A172 (cell line): ENCODE data around the gene WASHC2A. TPM values are rescaled to one million over a fixed set of nuclear protein-coding genes. Genes with fewer than 3 reads are reported as not detected.
A peak's percentile ranks its signal among the peaks of the same experiment; 100 is the strongest.
"Not testable (repeated sequence)": the region's sequence is repeated elsewhere in the genome, so short reads cannot be mapped to it uniquely, and the experiment has no call there.

ENCODE experiments used
- DNase-seq: peaks from one replicate; pipeline ENCODE4 v3.0.0-alpha.2; 2015; ENCODE audit warnings: low spot score
- total RNA-seq: library from RNA; depleted of rRNA; stranded (reverse); fragments of >200 nt; shearing (Covaris generic); gene quantifications from 2 replicates; pipeline ENCODE4 v1.2.3, GENCODE V29; 2014; rRNA removed

Gene WASHC2A, protein sequence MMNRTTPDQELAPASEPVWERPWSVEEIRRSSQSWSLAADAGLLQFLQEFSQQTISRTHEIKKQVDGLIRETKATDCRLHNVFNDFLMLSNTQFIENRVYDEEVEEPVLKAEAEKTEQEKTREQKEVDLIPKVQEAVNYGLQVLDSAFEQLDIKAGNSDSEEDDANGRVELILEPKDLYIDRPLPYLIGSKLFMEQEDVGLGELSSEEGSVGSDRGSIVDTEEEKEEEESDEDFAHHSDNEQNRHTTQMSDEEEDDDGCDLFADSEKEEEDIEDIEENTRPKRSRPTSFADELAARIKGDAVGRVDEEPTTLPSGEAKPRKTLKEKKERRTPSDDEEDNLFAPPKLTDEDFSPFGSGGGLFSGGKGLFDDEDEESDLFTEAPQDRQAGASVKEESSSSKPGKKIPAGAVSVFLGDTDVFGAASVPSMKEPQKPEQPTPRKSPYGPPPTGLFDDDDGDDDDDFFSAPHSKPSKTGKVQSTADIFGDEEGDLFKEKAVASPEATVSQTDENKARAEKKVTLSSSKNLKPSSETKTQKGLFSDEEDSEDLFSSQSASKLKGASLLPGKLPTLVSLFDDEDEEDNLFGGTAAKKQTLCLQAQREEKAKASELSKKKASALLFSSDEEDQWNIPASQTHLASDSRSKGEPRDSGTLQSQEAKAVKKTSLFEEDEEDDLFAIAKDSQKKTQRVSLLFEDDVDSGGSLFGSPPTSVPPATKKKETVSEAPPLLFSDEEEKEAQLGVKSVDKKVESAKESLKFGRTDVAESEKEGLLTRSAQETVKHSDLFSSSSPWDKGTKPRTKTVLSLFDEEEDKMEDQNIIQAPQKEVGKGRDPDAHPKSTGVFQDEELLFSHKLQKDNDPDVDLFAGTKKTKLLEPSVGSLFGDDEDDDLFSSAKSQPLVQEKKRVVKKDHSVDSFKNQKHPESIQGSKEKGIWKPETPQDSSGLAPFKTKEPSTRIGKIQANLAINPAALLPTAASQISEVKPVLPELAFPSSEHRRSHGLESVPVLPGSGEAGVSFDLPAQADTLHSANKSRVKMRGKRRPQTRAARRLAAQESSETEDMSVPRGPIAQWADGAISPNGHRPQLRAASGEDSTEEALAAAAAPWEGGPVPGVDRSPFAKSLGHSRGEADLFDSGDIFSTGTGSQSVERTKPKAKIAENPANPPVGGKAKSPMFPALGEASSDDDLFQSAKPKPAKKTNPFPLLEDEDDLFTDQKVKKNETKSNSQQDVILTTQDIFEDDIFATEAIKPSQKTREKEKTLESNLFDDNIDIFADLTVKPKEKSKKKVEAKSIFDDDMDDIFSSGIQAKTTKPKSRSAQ (N-terminal part only)
- total RNA-seq, result 27.1 and 36.7 TPM in 2 replicates

DNA sequence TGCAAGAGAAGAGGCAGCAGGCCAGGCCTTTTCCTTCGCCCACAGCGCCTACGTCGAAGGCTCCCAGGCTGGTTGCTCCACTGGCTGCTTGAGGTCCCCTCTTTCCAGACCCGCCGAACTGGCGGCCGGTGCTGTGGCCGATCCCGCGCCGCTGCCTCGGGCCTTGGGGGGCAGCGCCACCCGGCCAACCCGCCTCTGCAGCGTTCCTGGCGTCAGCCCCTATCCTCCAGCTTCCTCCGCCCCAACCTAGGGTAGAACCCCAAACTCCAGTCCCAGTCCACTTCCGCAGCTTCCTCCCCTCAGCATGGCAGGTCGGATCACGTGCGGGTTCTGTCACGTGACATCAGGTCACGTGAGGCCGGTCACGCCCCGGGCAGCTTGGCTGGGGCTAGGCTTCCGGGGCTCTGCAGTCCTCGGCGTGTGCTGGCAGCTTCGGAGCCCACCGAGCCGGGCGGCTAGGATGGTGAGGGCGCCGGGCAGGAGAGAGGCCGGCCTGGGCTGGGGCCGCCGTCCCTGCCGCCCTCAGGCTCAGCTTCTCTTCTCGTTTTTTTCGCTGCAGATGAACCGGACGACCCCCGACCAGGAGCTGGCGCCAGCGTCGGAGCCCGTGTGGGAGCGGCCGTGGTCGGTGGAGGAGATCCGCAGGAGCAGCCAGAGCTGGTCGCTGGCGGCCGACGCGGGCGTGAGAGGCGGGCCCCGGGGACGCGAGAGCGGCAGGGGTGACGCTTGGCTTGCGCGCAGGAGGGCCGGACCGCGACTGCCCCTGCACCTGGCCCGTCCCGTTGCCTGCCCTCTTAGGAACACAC, at the start of gene WASHC2A:
Gene WASHC2A (plus strand): TSS at position 409 of the 806 bp plus-strand sequence. CDS start 52 bp downstream, at position 461.
- peak; percentile 67 for DNase-seq

DNA sequence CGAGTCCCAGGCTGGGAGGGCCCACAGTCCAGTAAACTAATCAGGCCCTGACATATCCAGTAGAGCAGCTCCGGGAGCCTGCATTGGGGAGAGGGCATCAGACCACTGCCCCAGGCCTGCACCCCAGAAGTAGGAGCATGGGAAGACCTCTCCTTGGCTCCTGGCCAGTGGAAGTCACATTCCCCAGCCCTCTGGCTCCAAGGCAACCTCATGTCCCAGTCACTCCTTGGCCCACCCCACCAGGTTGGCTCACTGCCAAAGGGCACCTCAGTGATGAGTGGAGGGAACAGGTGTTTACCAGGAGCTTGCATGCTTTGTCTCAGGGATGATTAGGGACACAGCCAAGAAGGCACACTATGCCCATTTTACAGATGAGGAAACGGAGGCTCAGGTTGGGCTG, 48.5 kb upstream of the WASHC2A start:
- DNase-seq, result not testable (repeated sequence)

DNA sequence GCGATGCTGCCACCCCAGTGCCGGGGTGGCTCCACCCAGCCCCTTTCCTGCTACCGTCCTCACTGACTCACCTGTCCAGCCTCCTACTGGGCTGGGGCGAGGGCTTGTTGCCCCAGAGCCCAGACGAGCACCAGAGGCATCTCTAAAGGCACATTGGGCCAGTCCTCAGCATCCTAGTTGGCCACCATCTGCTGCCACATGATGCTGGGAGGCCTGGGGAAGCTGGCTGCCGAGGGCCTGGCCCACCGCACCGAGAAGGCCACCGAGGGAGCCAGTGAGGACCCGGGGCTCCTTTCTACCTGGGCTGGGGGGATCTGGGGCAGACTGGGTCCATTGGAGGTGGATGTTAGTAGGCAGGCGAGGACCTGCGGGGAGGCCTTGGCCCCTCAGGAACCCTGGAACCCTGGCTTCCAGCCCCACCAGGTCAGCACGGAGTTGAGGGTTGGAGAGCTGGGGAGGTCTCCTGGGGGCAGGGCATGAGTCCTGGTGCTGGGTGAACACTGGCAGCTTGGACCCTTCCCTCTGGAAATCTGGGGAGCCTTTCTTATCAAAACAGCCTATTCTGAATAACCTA, 47.2 kb upstream of the WASHC2A start:
- not testable (repeated sequence) for DNase-seq

DNA sequence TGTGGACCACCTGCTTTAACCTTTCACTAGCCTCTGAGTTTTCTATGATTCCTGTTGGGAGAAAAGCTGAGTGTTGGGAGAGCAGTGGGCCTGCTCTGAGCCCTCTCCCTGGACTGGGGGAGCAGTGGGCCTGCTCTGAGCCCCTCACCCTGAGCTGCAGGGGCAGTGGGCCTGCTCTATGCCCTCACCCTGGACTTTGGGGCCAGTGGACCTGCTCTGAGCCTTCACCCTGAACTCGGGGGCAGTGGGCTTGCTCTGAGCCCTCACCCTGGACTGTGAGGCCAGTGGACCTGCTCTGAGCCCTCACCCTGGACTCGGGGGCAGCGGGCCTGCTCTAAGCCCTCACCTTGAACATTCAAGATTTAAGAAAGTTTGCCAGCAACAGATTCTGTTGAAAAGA, 46.1 kb upstream of the WASHC2A start:
- DNase-seq, result no peak

DNA sequence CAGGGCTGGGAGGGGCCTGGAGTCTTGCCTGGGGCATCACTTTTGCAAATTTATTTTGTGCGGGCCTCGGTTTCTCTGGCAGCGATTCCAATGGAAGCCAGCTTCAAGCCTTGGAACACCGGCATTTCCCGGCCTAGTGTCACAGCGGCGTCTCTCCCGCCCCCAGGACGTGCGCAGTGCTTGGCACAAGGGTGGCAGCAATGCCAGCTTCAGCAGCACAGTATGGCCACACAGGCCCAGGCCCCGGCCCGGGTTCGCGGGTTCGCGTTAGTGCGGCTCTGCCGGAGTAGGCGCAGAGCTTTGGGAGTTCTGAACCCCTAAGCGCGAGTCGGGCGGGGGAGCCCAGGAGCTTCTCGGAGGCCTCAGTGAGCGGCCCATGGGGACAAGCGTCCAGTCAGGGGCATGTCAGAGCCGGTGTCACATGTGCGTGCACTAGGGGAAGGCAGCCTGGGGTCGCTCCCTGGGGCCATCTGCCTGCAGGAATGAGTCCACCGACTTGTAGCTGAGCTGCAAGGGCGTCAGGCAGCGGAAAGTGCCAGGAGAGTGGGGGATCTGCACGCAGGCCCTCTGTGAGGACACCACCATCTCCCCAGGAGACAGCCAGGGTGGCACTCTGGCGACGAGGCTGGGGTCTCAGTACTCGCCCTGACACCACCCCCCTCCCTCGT, 42.9 kb upstream of the WASHC2A start:
- DNase-seq, result not testable (repeated sequence)

DNA sequence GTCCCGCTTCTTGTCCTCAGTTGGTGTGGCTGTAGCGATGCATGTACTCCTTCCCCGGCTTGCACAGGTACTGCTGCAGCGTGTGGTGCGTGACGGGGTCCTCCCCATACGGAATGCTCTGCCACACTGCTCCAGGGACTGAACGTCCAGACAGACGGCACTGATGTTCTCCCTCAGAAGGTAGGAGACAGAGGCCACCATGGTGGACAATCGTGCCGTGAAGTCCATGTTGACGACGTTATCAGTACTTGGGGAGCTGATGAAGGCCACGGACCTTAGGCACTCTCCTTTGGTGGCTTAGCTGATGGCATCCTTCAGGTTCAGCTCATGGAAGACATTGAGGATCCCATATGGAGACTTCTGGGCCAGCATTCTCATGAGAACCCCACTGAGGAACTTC, 42.1 kb upstream of the WASHC2A start:
- DNase-seq, result no peak

DNA sequence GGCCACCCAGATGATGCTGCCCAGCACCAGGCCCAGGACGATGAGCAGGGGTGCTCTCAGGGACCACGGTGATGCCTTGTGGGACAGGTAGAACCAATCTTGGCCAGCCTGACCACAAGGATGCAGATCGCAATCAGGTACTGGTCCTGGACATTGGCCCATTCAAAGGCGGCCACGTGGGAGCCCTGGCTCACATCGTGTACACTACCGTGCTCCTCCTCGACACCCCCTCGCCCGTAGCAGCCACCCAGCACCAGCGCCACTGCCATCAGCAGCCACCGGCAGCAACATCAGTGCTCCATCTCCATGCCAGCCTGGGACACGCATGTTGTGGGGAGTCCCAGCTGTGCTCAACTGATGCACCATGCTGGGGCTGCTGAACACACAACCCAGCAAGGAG, 40.6 kb upstream of the WASHC2A start:
- no peak for DNase-seq

DNA sequence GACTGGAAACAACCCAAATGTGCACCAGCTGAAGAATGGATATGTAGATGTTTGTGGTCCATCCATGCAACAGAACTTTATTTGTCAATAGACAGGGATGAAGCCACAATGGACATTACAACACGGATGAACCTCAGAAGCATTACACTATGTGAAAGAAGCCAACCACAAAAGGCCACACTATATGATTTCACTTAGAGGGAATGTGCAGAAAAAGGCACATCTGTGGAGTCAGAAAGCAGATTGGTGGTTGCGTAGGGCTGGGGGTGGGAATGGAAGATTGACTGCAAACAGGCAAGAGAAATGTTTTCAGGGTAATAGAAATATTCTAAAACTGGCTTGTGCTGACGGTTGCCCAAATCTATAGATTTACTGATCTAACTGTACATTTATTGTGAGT, 34.3 kb upstream of the WASHC2A start:
- no peak for DNase-seq

DNA sequence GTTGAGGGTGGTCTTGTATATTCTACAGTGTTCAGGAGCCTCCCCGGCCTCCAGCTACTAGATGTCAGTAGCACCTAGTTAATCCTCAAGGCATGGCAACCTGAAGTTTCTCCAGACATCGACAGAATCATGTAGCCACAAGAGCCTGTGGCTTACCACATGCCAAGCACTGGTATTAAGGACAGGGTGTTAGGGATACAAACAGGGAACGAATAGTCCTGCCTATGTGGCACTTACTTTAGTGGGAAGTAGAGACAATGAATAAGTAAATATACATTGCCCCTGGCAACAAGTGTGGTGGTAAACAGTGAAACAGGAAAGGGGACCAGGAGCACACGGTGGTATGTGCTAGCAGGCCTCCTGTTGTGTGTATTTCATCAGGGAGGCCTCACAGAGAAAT, 32.4 kb upstream of the WASHC2A start:
- not testable (repeated sequence) for DNase-seq

DNA sequence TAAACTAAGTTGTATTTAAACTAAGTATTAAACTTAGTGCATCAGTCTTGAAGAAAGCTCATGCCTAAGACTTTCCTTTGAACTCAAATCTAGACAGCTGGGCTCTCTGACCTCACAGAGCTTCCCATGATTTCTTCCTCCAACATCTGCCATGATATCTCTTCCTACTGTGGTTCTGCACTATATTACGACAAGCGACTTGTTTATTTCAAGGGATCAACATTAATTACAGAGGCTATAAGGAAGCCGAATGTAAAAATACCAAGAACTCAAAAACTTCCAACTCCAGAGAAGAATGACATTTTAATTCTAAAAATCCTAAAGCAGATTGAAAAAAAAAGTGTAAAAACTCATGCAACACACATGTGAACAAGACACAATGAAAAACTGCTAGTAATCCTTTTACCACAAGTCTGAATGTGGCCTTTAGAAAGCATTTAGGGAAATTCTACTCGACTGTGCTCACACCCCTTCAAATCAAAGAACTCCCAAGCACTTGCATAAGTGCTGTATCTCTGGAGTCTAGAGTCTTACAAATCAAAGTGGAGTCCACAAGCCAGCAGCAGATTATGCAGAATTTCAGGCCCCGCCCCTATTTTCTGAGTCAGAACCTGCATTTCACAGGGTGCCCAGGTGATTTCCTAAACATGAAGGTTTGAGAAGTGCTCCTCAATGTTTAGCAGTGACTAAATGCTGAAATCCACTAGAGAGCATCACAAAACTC, 22.7 kb upstream of the WASHC2A start:
- no peak for DNase-seq

DNA sequence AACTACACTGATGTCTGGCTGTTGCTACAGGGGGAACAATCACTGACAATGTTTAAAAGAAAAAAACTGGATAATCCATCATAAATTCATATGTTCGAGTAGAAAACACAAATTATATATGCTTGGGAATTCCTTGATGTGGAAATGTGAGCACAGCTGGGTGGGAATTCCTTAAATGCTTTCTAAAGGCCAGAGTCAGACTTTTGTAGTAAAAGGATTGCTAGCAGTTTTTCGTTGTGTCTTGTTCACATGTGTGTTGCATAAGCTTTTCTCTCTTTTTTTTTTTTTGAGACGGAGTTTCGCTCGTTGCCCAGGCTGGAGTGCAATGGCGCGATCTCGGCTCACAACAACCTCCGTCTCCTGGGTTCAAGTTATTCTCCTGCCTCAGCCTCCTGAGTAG, 21.3 kb upstream of the WASHC2A start:
- not testable (repeated sequence) for DNase-seq

DNA sequence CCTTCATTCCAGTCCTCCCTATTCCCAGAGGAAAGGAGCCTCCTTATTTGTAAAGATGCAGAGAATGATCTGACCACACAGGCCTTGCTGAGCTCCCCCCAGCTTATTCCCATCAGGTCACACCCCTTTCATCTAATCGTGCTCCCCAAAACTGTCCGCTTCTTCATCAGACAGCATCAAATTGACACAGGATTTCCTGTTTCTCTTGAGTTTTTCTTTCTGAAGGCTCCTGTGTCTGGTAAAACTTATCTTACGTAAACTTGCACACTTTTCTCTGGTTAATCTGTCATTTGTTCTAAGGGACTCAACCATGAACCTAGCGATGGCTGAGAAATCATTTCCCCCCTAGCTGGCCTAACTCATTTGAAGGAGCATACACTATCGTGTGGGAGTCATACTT, 20.2 kb upstream of the WASHC2A start:
- not testable (repeated sequence) for DNase-seq

DNA sequence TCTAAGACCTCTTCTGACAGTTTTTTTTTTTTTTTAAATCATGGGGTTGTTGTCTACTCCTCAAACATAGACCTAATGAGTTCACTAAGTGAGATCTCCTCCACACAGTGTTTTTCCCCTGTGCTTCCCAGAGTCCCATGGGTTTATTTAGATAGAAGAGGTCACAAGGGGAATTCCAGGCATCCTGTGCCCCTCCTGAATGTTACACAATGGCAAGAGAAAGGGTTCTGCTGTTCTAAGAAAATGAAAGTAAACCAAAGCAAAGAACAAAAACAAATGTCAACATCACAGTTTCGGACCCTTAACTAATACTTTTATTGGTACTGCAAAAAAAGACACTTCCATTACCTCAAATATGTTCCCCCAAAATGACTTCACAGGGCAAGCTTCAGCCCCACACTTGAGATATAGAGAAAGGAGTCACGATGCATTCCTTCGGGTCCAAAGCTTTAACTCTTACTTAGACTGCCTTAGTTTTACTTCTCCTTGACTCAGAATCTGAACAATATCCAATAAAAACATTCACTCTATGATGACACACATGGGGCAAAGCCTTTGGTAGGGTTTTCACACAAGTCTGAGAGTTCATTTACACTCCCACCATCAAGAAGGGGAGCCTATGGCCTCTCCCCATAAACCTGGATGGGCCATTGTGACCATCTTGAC, 15.6 kb upstream of the WASHC2A start:
- peak; percentile 46 for DNase-seq

DNA sequence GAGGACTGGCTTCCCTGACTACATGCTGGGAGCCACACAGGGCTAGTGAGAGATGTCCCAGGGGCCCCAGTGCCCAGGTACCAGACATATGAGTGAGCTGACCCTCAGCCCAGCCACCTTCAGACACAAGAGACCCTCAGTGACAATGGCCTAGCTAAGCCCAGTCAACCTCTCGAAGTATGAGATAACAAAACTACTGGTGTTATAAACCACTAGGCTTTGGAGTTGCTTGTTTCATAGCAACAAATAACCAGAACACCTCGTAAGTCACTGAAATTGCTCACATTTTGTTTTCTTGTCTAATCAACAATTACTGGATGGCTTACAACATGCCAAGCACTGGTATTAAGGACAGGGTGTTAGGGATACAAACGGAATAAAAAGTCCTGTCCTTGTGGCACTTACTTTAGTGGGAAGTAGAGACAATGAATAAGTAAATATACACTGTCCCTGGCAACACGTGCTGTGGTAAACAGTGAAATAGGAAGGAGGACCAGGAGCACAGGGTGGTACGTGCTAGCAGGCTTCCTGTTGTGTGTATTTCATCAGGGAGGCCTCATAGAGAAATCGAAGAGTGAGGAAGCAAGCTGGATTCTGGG, 14.9 kb upstream of the WASHC2A start:
- DNase-seq, result not testable (repeated sequence)

DNA sequence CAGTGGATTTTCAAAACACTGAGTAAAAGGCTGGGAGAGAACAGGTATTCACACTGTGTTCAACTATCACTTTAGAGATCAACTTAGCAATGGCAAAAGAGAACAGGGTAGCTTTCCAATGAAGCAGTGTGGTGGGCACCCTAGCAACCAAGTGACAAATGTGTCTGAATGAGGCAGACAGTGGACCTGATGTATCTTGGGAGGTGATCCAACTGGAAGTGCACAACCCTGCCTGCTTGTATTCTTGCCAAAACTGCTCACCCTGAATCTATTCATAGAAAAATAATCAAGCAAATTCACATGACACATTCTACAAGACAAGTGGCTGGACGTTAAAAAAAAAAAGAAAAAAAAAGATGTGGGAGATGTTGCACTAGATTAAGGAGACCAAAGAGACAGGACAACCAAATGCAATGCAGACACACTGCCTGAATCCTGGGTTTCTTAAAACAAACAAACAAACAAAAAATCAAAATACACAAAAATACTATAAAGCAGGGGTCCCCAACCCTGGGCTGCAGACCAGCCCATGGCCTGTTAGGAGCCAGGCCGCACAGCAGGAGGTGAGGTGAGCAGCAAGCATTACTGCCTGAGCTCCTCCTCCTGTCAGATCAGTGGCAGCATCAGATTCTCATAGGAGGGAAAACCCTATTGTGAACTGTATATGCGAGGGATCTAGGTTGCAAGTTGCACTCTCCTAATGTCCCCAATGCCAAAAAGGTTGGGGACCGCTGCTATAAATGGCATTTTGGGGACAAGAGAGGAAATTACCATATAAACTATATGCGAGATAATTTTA, 12.1 kb upstream of the WASHC2A start:
- not testable (repeated sequence) for DNase-seq

DNA sequence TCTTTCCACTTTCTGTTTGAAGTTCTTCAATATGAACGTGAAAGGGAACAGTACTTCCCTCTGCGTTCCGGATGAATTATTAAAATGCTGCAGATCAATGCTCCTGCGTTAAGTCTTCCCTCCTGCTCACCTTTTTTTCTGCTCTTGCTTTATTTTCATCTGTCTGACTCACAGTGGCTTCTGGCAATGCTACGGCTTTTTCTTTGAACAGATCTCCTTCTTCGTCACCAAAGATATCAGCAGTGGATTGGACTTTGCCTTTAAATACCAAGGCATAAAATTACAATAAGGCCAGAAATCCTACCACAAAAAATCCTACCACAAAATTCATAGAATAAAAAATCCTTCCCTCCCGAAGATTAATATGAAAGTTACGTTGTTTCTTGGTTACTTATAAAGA, 11.1 kb upstream of the WASHC2A start:
- not testable (repeated sequence) for DNase-seq

DNA sequence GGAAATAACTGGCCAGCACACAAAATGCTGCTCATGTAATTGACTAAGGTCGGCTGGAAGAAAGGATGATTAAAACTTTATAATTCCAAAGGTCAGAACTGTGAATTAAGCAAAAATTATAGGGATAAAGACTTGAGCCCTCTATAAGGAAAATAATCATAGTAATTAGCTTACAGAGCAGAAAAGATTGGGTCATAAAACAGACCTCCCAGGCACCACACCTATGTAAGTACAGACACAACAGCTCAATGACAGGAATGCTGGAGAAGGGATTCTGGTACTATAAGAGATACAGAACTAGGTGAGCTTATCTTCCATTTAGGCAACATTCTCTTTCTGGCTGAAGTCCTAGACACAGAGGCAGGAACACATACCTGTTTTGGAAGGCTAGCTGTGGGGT, 9.0 kb upstream of the WASHC2A start:
- DNase-seq, result not testable (repeated sequence)
